ENCODE data around the gene BMERB1.
"Not testable (repeated sequence)": the region's sequence is repeated elsewhere in the genome, so short reads cannot be mapped to it uniquely, and the experiment has no call there.

BMERB1 gene

GRCh38 chr16:15604460-15605440, 170.4 kb downstream of the BMERB1 start:
- H3K36me3 ChIP-seq (ENCODE audit: control insufficient read depth, insufficient read depth, low read length), result no peaks in the 10 kb centered on the region
- peaks cover 4% of the 10 kb centered on the region for H3K4me1 ChIP-seq

GRCh38 chr16:15605839-15606517, 171.6 kb downstream of the BMERB1 start:
- no peak overlapping the region for H3K4me2 ChIP-seq (ENCODE audit: low read length)
- no peaks in the 10 kb centered on the region for H3K9me3 ChIP-seq (ENCODE audit: control insufficient read depth, low read length)
- H3K27me3 ChIP-seq (ENCODE audit: control insufficient read depth, insufficient read depth, low read length), result no peaks in the 10 kb centered on the region
- H3K4me3 ChIP-seq (ENCODE audit: low read depth, low read length), result no peak overlapping the region
- no peak overlapping the region for H2AFZ ChIP-seq
- H3K36me3 ChIP-seq (ENCODE audit: control insufficient read depth, insufficient read depth, low read length), result no peaks in the 10 kb centered on the region
- H3K27ac ChIP-seq, result no peak overlapping the region
- H3K9ac ChIP-seq, result no peak overlapping the region
- no peak for TF ChIP-seq CTCF (IDR thresholded peaks at IDR 0.05)
- H3K4me1 ChIP-seq, result peaks cover 4% of the 10 kb centered on the region
- H3K79me2 ChIP-seq, result peaks cover 2% of the 10 kb centered on the region

More at GRCh38 chr16:15604460-15605440, 170.4 kb downstream of the BMERB1 start:
- no peak overlapping the region for H2AFZ ChIP-seq
- no peak overlapping the region for H3K27ac ChIP-seq
- no peak overlapping the region for H3K4me3 ChIP-seq (ENCODE audit: low read depth, low read length)
- H3K9me3 ChIP-seq (ENCODE audit: control insufficient read depth, low read length), result no peaks in the 10 kb centered on the region
- H3K9ac ChIP-seq, result no peak overlapping the region
- no peak overlapping the region for H3K4me2 ChIP-seq (ENCODE audit: low read length)
- peaks cover 2% of the 10 kb centered on the region for H3K79me2 ChIP-seq
- no peak for TF ChIP-seq CTCF (IDR thresholded peaks at IDR 0.05)
- no peaks in the 10 kb centered on the region for H3K27me3 ChIP-seq (ENCODE audit: control insufficient read depth, insufficient read depth, low read length)

- H3K4me1 ChIP-seq, result peaks cover 4% of the 10 kb centered on the region
- no peaks in the 10 kb centered on the region for H3K27me3 ChIP-seq (ENCODE audit: control insufficient read depth, insufficient read depth, low read length)
- no peaks in the 10 kb centered on the region for H3K36me3 ChIP-seq (ENCODE audit: control insufficient read depth, insufficient read depth, low read length)
- H3K4me3 ChIP-seq (ENCODE audit: low read depth, low read length), result no peak overlapping the region
- H3K4me2 ChIP-seq (ENCODE audit: low read length), result no peak overlapping the region
- H3K9me3 ChIP-seq (ENCODE audit: control insufficient read depth, low read length), result no peaks in the 10 kb centered on the region
- no peak overlapping the region for H3K9ac ChIP-seq
- no peak overlapping the region for H2AFZ ChIP-seq
- no peak for TF ChIP-seq CTCF (IDR thresholded peaks at IDR 0.05)
- no peak overlapping the region for H3K27ac ChIP-seq
- H3K79me2 ChIP-seq, result peaks cover 2% of the 10 kb centered on the region
Observed at GRCh38 chr16:15606518-15607220, 172.3 kb downstream of the BMERB1 start.

GRCh38 chr16:15607221-15607699, 172.9 kb downstream of the BMERB1 start:
- not testable (repeated sequence) for H2AFZ ChIP-seq; H3K36me3 ChIP-seq (ENCODE audit: control insufficient read depth, insufficient read depth, low read length); H3K4me2 ChIP-seq (ENCODE audit: low read length); H3K79me2 ChIP-seq; H3K4me1 ChIP-seq; H3K27me3 ChIP-seq (ENCODE audit: control insufficient read depth, insufficient read depth, low read length); H3K9me3 ChIP-seq (ENCODE audit: control insufficient read depth, low read length); H3K4me3 ChIP-seq (ENCODE audit: low read depth, low read length); H3K9ac ChIP-seq; H3K27ac ChIP-seq

Data from parathyroid adenoma (tissue), 2 donors.